SK-N-SH (cell line): ENCODE measurements around the gene FOXP1. TPM values are rescaled to one million over a fixed set of nuclear protein-coding genes. Genes with fewer than 3 reads are reported as not detected.
A peak's percentile ranks its signal among the peaks of the same experiment; 100 is the strongest.

Experiments used
- CTCF ChIA-PET: fragments of 300-600, 350-600 bp; formaldehyde crosslinking; extraction: SDS; loops from one replicate; lab custom pipeline; 2021; lab: Yijun Ruan, JAX
- POLR2A ChIA-PET: fragments of 350-600 bp; sonication (Branson Sonifier 250); formaldehyde crosslinking; extraction: SDS; loops from one replicate; lab custom pipeline; 2020; ENCODE audit warnings: antibody characterized with exemption, inconsistent platforms; lab: Yijun Ruan, JAX
- DNase-seq: peaks from one replicate; pipeline ENCODE4 v3.0.0; 2012
- H2AFZ ChIP-seq: fragments of 200-600 bp; sonication (generic); 2 replicates; pipeline ENCODE4 v1.8.1; 2016; ENCODE audit warnings: antibody characterized with exemption, mild to moderate bottlenecking, low read depth
- H3F3A ChIP-seq: fragments of 200-600 bp; sonication (generic); replicated peaks from 2 replicates; pipeline ENCODE3; 2016; ENCODE audit warnings: antibody characterized with exemption, mild to moderate bottlenecking; ENCODE audit not compliant: insufficient read depth
- H3K27ac ChIP-seq, 2 experiments: fragments of 200-500 bp in 1 of 2; fragments of 200-600 bp in 1 of 2; sonication (Bioruptor generic) in 1 of 2; sonication (generic), shearing (Covaris generic) in 1 of 2; 2 replicates each; pipeline versions ENCODE4 v1.5.1 to v1.6.1; 2014 to 2016; ENCODE audit warnings: low read depth in 2 of 2, inconsistent platforms in 1 of 2, low read length in 1 of 2, mild to moderate bottlenecking in 1 of 2, mixed read lengths in 1 of 2
- H3K27me3 ChIP-seq: fragments of 200-600 bp; sonication (generic), shearing (Covaris generic); 2 replicates; pipeline ENCODE4 v1.6.1; 2016; ENCODE audit warnings: mixed run types; ENCODE audit not compliant: insufficient read depth
- H3K36me3 ChIP-seq, 2 experiments: fragments of 200-500 bp in 1 of 2; fragments of 200-600 bp in 1 of 2; sonication (Bioruptor generic) in 1 of 2; sonication (generic) in 1 of 2; replicated peaks in 1 of 2; 2 replicates each; pipeline versions ENCODE3 to v1.5.1; 2014 to 2016; ENCODE audit warnings: low read length in 1 of 2, mild to moderate bottlenecking in 1 of 2; ENCODE audit not compliant: insufficient read depth in 2 of 2, control insufficient read depth in 1 of 2
- H3K4me1 ChIP-seq, 2 experiments: fragments of 200-500 bp in 1 of 2; fragments of 200-600 bp in 1 of 2; sonication (Bioruptor generic) in 1 of 2; sonication (generic), shearing (Covaris generic) in 1 of 2; 2 replicates each; pipeline versions ENCODE4 v1.5.1 to v1.6.1; 2014 to 2016; ENCODE audit warnings: low read depth in 1 of 2, low read length in 1 of 2, mixed run types in 1 of 2; ENCODE audit not compliant: insufficient read depth in 2 of 2, control insufficient read depth in 1 of 2
- H3K4me2 ChIP-seq: fragments of 200-600 bp; sonication (generic), shearing (Covaris generic); 2 replicates; pipeline ENCODE4 v1.6.1; 2017; ENCODE audit warnings: mixed run types
- H3K4me3 ChIP-seq, 2 experiments: fragments of 200-500 bp in 1 of 2; fragments of 200-600 bp in 1 of 2; sonication (Bioruptor generic) in 1 of 2; sonication (generic), shearing (Covaris generic) in 1 of 2; 2 replicates each; pipeline versions ENCODE4 v1.5.1 to v1.8.1; 2014 to 2016; ENCODE audit warnings: low read depth in 2 of 2, inconsistent platforms in 1 of 2, low read length in 1 of 2, mild to moderate bottlenecking in 1 of 2, mixed read lengths in 1 of 2, moderate library complexity in 1 of 2
- H3K79me2 ChIP-seq: fragments of 200-600 bp; sonication (generic); 2 replicates; pipeline ENCODE4 v1.8.1; 2017; ENCODE audit warnings: mild to moderate bottlenecking; ENCODE audit not compliant: insufficient read depth
- H3K9ac ChIP-seq: fragments of 200-600 bp; sonication (generic); 2 replicates; pipeline ENCODE4 v1.6.1; 2017; ENCODE audit warnings: mixed run types
- H3K9me2 ChIP-seq: fragments of 200-600 bp; sonication (generic); 2 replicates; pipeline ENCODE4 v1.6.1; 2017; ENCODE audit warnings: mixed run types
- H3K9me3 ChIP-seq: fragments of 200-600 bp; sonication (generic); 2 replicates; pipeline ENCODE4 v1.6.1; 2017; ENCODE audit warnings: mixed run types, mild to moderate bottlenecking, moderate library complexity
- H4K20me1 ChIP-seq: fragments of 200-600 bp; sonication (generic); 2 replicates; pipeline ENCODE4 v1.6.1; 2017; ENCODE audit warnings: mild to moderate bottlenecking, mixed run types; ENCODE audit not compliant: insufficient read depth
- ELF1 ChIP-seq: IDR thresholded peaks from 2 replicates; pipeline ENCODE4 v1.4.0; 2012
- EP300 ChIP-seq, 2 experiments: IDR thresholded peaks; 2 replicates each; pipeline versions ENCODE4 v1.4.0 to v1.6.1; 2012; ENCODE audit warnings: borderline replicate concordance in 1 of 2, low read depth in 1 of 2, low read length in 1 of 2
- FOXJ3 ChIP-seq: sonication (generic); formaldehyde crosslinking; IDR thresholded peaks from 2 replicates; pipeline ENCODE4 v1.5.1; 2020; ENCODE audit warnings: mild to moderate bottlenecking, missing genetic modification reagents
- FOXM1 ChIP-seq: IDR thresholded peaks from 2 replicates; pipeline ENCODE4 v1.4.0; 2012; ENCODE audit warnings: low read depth, mild to moderate bottlenecking
- IRF3 ChIP-seq: fragments of 150-350 bp; IDR thresholded peaks from 2 replicates; pipeline ENCODE4 v1.6.1; 2016; ENCODE audit warnings: mild to moderate bottlenecking, low read depth, low read length
- MAX ChIP-seq: IDR thresholded peaks from 2 replicates; pipeline ENCODE4 v1.4.0; 2012; ENCODE audit warnings: low read depth
- NFIC ChIP-seq: IDR thresholded peaks from 2 replicates; pipeline ENCODE4 v1.4.0; 2012; ENCODE audit warnings: borderline replicate concordance
- NRF1 ChIP-seq: IDR thresholded peaks from 2 replicates; pipeline ENCODE4 v1.6.1; 2012; ENCODE audit warnings: low read depth, mild to moderate bottlenecking, low read length
- RAD21 ChIP-seq: IDR thresholded peaks from 2 replicates; pipeline ENCODE4 v1.6.1; 2012; ENCODE audit warnings: mild to moderate bottlenecking, low read length
- RFX5 ChIP-seq: IDR thresholded peaks from 2 replicates; pipeline ENCODE4 v1.6.1; 2012; ENCODE audit warnings: mild to moderate bottlenecking, improper control_type of control experiment, low read length
- RXRA ChIP-seq: IDR thresholded peaks from 2 replicates; pipeline ENCODE4 v1.4.0; 2012; ENCODE audit warnings: low read depth, mild to moderate bottlenecking, borderline replicate concordance
- SIN3A ChIP-seq: IDR thresholded peaks from 2 replicates; pipeline ENCODE4 v1.6.1; 2012; ENCODE audit warnings: low read depth, mild to moderate bottlenecking, low read length, moderate library complexity, borderline replicate concordance
- SMC3 ChIP-seq: IDR thresholded peaks from 2 replicates; pipeline ENCODE4 v1.6.1; 2012; ENCODE audit warnings: low read depth, low read length, improper control_type of control experiment
- TAF1 ChIP-seq: IDR thresholded peaks from 2 replicates; pipeline ENCODE4 v1.6.1; 2012; ENCODE audit warnings: low read depth, mild to moderate bottlenecking, low read length, moderate library complexity, borderline replicate concordance
- TEAD4 ChIP-seq: IDR thresholded peaks from 2 replicates; pipeline ENCODE4 v1.4.0; 2012; ENCODE audit warnings: mild to moderate bottlenecking, borderline replicate concordance; ENCODE audit not compliant: insufficient read depth
- USF1 ChIP-seq: IDR thresholded peaks from 2 replicates; pipeline ENCODE4 v1.4.0; 2012; ENCODE audit warnings: low read depth, borderline replicate concordance
- USF2 ChIP-seq: fragments of 150-350 bp; IDR thresholded peaks from 2 replicates; pipeline ENCODE4 v1.6.1; 2017; ENCODE audit warnings: antibody characterized with exemption, low read length, low read depth, borderline replicate concordance
- YY1 ChIP-seq: IDR thresholded peaks from 2 replicates; pipeline ENCODE4 v1.4.0; 2012; ENCODE audit warnings: low read depth, mild to moderate bottlenecking
- WGBS: methylation state at CpG from one replicate; pipeline ENCODE4 v1.1.6; 2017; ENCODE audit warnings: low lambda C conversion rate; 5-methylcytosine and 5-hydroxymethylcytosine counted together
- polyA plus RNA-seq, 3 experiments: library from polyadenylated mRNA; depleted of rRNA; stranded (reverse); fragments of >200 nt; gene quantifications; 2 replicates each; pipeline ENCODE4 v1.2.3, GENCODE V29; 2012

The FOXP1 gene
- polyA plus RNA-seq, 1 of the 3 experiments (the other 2 are of a cell fraction): 8.8 TPM

- H3K9ac ChIP-seq: no peak overlapping the region
- no peaks in the 10 kb centered on the region for H3K9me3 ChIP-seq
- no peaks in the 10 kb centered on the region for H4K20me1 ChIP-seq
- WGBS: 83% methylated on average over 7 of the region's 7 CpGs
- H3K79me2 ChIP-seq: no peaks in the 10 kb centered on the region
- no peak overlapping the region for H3K4me2 ChIP-seq
- CTCF ChIA-PET: no interaction called here
- H3K27ac ChIP-seq: no peak overlapping the region
- no peaks in the 10 kb centered on the region for H3K4me1 ChIP-seq
- H3K36me3 ChIP-seq: no peaks in the 10 kb centered on the region
- POLR2A ChIA-PET: no interaction called here
- no peak for DNase-seq
- H3F3A ChIP-seq: no peaks in the 10 kb centered on the region
- peak overlapping the region; percentile 67; the same call in 1 of the 2 replicates for H2AFZ ChIP-seq
- no peaks in the 10 kb centered on the region for H3K27me3 ChIP-seq
- no peak for TF ChIP-seq EP300 (IDR thresholded peaks at IDR 0.05; ENCODE audit: borderline replicate concordance in 1 of 2, low read depth in 1 of 2, low read length in 1 of 2)
- no peak for TF ChIP-seq ELF1
- no peak for TF ChIP-seq NRF1
- no peak for TF ChIP-seq TEAD4
- no peak for TF ChIP-seq USF2
- TF ChIP-seq SIN3A: no peak
- TF ChIP-seq FOXJ3 (CRISPR knock-in tag): no peak
- no peaks in the 10 kb centered on the region for H3K9me2 ChIP-seq
- H3K4me3 ChIP-seq: no peak overlapping the region
These were observed 650.3 kb downstream of the FOXP1 start for GRCh38 chr3:70933105-70933810.

- H3K9ac ChIP-seq: no peak overlapping the region
- H3K36me3 ChIP-seq: no peaks in the 10 kb centered on the region
- H4K20me1 ChIP-seq: no peaks in the 10 kb centered on the region
- ChIA-PET POLR2A (no interaction called here), CTCF (interaction anchor here (1.2 kb wide), 1 partner anchor 723 kb away, joined by 3 read pairs; no protein-coding TSS in a partner anchor)
- H3K9me3 ChIP-seq: no peaks in the 10 kb centered on the region
- H3K4me1 ChIP-seq: no peaks in the 10 kb centered on the region
- H3K27ac ChIP-seq: no peak overlapping the region
- TF ChIP-seq TEAD4: no peak
- TF ChIP-seq RXRA: no peak
- no peak for DNase-seq
- H3K79me2 ChIP-seq: no peaks in the 10 kb centered on the region
- H3K9me2 ChIP-seq: no peaks in the 10 kb centered on the region
- no peak overlapping the region for H2AFZ ChIP-seq
- no peak overlapping the region for H3K4me3 ChIP-seq
- no peaks in the 10 kb centered on the region for H3K27me3 ChIP-seq
- no peak overlapping the region for H3K4me2 ChIP-seq
- WGBS: 93% methylated on average over 4 of the region's 4 CpGs
- no peaks in the 10 kb centered on the region for H3F3A ChIP-seq
These were observed 653.5 kb downstream of the FOXP1 start for GRCh38 chr3:70930066-70930465.

- POLR2A ChIA-PET: no interaction called here
- H3K27me3 ChIP-seq: no peaks in the 10 kb centered on the region
- H3K36me3 ChIP-seq: no peaks in the 10 kb centered on the region
- CTCF ChIA-PET: interaction anchor here (0.9 kb wide), 1 partner anchor 12 kb away, joined by 3 read pairs; no protein-coding TSS in a partner anchor
- H3K9ac ChIP-seq: no peak overlapping the region
- no peaks in the 10 kb centered on the region for H3K79me2 ChIP-seq
- H3K9me2 ChIP-seq: no peaks in the 10 kb centered on the region
- H4K20me1 ChIP-seq: no peaks in the 10 kb centered on the region
- no peak overlapping the region for H2AFZ ChIP-seq
- H3K9me3 ChIP-seq: no peaks in the 10 kb centered on the region
- no peaks in the 10 kb centered on the region for H3F3A ChIP-seq
- no peak for TF ChIP-seq RFX5
- TF ChIP-seq MAX: no peak
- TF ChIP-seq NFIC: no peak
- no peak for TF ChIP-seq TAF1
- TF ChIP-seq YY1: no peak
- TF ChIP-seq RAD21: no peak
- TF ChIP-seq IRF3: no peak
- TF ChIP-seq USF1: no peak
- no peak for TF ChIP-seq RXRA
- TF ChIP-seq SMC3: no peak
- no peak for TF ChIP-seq FOXM1
- WGBS: 95% methylated on average over 4 of the region's 4 CpGs
- H3K4me1 ChIP-seq: no peaks in the 10 kb centered on the region
- no peak for DNase-seq
- no peak overlapping the region for H3K27ac ChIP-seq
- no peak overlapping the region for H3K4me2 ChIP-seq
- no peak overlapping the region for H3K4me3 ChIP-seq
These were observed 656.3 kb downstream of the FOXP1 start for GRCh38 chr3:70927239-70927638.
